KMS-11 (cell line): ENCODE data around the gene TIGAR.

ENCODE experiments used
- H2AFZ ChIP-seq: fragments of 200-600 bp; sonication (generic); 2 replicates; pipeline ENCODE4 v1.6.1; 2016; ENCODE audit warnings: antibody characterized with exemption, mixed run types, low read depth
- H3K27ac ChIP-seq: fragments of 200-600 bp; sonication (generic); 2 replicates; pipeline ENCODE4 v1.6.1; 2016; ENCODE audit warnings: mild to moderate bottlenecking, mixed run types
- H3K27me3 ChIP-seq: fragments of 200-600 bp; sonication (generic); 2 replicates; pipeline ENCODE4 v1.6.1; 2017; ENCODE audit warnings: mild to moderate bottlenecking, low read depth, mixed run types, moderate library complexity; ENCODE audit not compliant: insufficient read depth
- H3K36me3 ChIP-seq: fragments of 200-600 bp; sonication (generic); 2 replicates; pipeline ENCODE4 v1.6.1; 2017; ENCODE audit warnings: mild to moderate bottlenecking, mixed run types; ENCODE audit not compliant: insufficient read depth
- H3K4me1 ChIP-seq: fragments of 200-600 bp; sonication (generic); 2 replicates; pipeline ENCODE4 v1.6.1; 2016; ENCODE audit warnings: mild to moderate bottlenecking, low read depth, mixed run types; ENCODE audit not compliant: poor library complexity, severe bottlenecking
- H3K4me2 ChIP-seq: fragments of 200-600 bp; sonication (generic); 2 replicates; pipeline ENCODE4 v1.7.0; 2016; ENCODE audit warnings: mild to moderate bottlenecking, mixed run types
- H3K4me3 ChIP-seq: fragments of 200-600 bp; sonication (generic); IDR thresholded peaks from 2 replicates; pipeline ENCODE4 v1.6.1; 2017; ENCODE audit warnings: low read depth, low read length, mixed read lengths; ENCODE audit not compliant: insufficient read depth
- H3K79me2 ChIP-seq: fragments of 200-600 bp; sonication (generic); 2 replicates; pipeline ENCODE4 v1.6.1; 2016; ENCODE audit warnings: low read depth, mixed run types; ENCODE audit not compliant: insufficient read depth
- H3K9ac ChIP-seq: fragments of 200-600 bp; sonication (generic); 2 replicates; pipeline ENCODE4 v1.6.1; 2016; ENCODE audit warnings: mild to moderate bottlenecking, mixed run types
- H4K20me1 ChIP-seq: fragments of 200-600 bp; sonication (generic); 2 replicates; pipeline ENCODE4 v1.6.1; 2016; ENCODE audit warnings: mild to moderate bottlenecking, mixed run types; ENCODE audit not compliant: insufficient read depth
- CTCF ChIP-seq: fragments of 200-600 bp; sonication (generic); conservative IDR thresholded peaks from 2 replicates; pipeline ENCODE4 v1.6.1; 2017; ENCODE audit warnings: low read depth, mild to moderate bottlenecking, antibody characterized with exemption, low read length, moderate library complexity, mixed read lengths

TIGAR gene

DNA sequence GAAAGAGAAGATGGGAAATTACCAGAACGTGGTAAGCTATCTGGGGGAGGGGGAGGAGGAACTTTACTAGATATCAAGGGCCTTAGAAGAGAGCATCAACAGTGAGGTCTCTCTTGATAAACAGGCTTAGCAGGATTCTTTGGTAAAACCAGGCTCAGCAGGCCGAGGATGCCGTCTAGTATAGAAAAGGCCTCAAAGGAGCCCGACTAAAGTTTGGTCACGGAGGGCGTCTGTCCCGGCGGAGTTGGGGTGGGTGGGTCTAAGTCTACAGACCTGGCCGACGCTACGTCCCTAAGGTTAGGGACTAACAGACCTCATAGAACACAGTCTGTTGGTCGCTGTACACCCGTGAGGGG, 538 bp upstream of the TIGAR start:
- Histone ChIP-seq H3K36me3 (no peaks in the 10 kb centered on the region), H3K4me1 (peaks cover 11% of the 10 kb centered on the region), H3K27me3 (no peaks in the 10 kb centered on the region), H3K79me2 (peaks cover 19% of the 10 kb centered on the region; the same call in 1 of the 2 replicates), H3K4me3 (no peak overlapping the region), H3K27ac (peak overlapping the region; percentile 29), H2AFZ (peak overlapping the region; percentile 94), H4K20me1 (no peaks in the 10 kb centered on the region), H3K9ac (peak overlapping the region; percentile 54; the same call in 1 of the 2 replicates), H3K4me2 (peak overlapping the region; percentile 88)
- TF ChIP-seq CTCF: no peak

DNA sequence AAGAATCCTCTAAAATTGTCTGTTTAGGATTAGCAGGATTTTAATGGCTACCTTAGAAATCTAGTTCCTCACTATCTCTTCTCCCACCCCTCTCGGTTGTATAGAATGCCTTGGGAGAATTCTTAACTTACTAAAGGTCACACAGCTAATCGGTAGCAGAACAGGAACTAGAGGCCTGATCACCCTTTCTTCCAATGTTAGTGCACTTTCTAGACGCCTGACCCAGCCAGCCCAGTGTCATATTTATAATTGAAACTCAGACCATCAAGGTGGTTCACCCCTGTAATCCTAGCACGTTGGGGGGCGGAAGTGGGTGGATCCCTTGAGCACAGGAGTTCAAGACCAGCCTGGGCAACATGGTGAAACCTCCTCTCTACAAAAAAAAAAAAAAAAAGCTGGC, 1.7 kb downstream of the TIGAR start:
- no peaks in the 10 kb centered on the region for H4K20me1 ChIP-seq
- no peaks in the 10 kb centered on the region for H3K27me3 ChIP-seq
- H3K79me2 ChIP-seq: peaks cover 19% of the 10 kb centered on the region; the same call in 1 of the 2 replicates
- H3K27ac ChIP-seq: no peak overlapping the region
- no peak overlapping the region for H3K9ac ChIP-seq
- no peak overlapping the region for H2AFZ ChIP-seq
- no peaks in the 10 kb centered on the region for H3K36me3 ChIP-seq
- TF ChIP-seq CTCF: no peak
- peaks cover 11% of the 10 kb centered on the region for H3K4me1 ChIP-seq
- H3K4me3 ChIP-seq: no peak overlapping the region
- 0 out of 2 replicates have a peak overlapping the region, but pooled peaks have one; percentile 60 for H3K4me2 ChIP-seq

- Histone ChIP-seq H3K79me2 (peaks cover 19% of the 10 kb centered on the region; the same call in 1 of the 2 replicates), H2AFZ (no peak overlapping the region), H3K9ac (no peak overlapping the region), H3K4me2 (no peak overlapping the region), H3K36me3 (no peaks in the 10 kb centered on the region), H3K27me3 (no peaks in the 10 kb centered on the region), H3K27ac (no peak overlapping the region), H3K4me1 (peaks cover 11% of the 10 kb centered on the region), H3K4me3 (no peak overlapping the region), H4K20me1 (no peaks in the 10 kb centered on the region)
- no peak for TF ChIP-seq CTCF
Observed at GRCh38 chr12:4323396-4323795, 2.4 kb downstream of the TIGAR start.

DNA sequence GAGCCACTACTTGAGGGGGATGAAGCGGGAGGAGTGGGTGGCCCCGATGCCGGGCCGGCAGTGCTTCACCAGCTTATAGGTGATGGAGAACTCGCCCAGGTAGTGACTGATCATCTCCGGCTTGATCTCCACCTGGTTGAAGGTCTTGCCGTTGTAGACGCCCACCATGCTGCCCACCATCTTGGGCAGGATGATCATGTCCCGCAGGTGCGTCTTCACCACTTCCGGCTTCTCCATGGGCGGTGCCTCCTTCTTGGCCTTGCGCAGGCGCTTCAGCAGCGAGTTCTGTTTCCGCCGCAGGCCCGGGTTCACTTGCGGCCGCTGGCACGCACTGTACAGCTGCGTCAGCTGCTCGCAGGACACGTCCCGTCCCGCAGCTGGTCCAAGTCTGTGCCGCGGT, 3.4 kb downstream of the TIGAR start:
- Histone ChIP-seq H3K4me2 (no peak overlapping the region), H3K36me3 (no peaks in the 10 kb centered on the region), H3K27me3 (no peaks in the 10 kb centered on the region), H3K27ac (no peak overlapping the region), H2AFZ (no peak overlapping the region), H4K20me1 (no peaks in the 10 kb centered on the region), H3K9ac (no peak overlapping the region), H3K79me2 (peaks cover 19% of the 10 kb centered on the region; the same call in 1 of the 2 replicates), H3K4me3 (no peak overlapping the region), H3K4me1 (peaks cover 11% of the 10 kb centered on the region)
- TF ChIP-seq CTCF: no peak
